ENCODE data around the gene NUP37.

DNA sequence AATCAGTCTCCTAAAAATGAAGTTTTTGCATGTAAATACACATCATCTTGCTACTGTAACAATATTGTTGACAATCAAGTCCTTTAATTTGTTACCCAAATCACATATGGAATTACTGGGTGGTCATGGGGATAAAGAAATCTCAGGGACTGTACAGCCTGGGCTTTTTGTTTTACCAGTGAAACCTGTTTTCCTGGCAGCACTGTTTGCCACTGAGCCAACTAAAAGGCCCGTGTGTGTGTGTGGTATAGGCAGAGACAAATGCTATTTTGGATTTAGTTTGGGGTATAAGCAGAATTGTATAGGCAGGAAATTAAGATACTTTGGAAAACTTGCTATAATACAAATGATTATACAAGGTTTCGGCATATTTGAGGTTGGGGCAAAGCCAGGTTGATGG, 5.7 kb downstream of the NUP37 start:
- no peak for TF ChIP-seq CTCF (conservative IDR thresholded peaks at IDR 0.05)
- no peak for TF ChIP-seq EZH2 (IDR thresholded peaks at IDR 0.05; ENCODE audit: low read depth)

All from PC-9 (cell line).